Erythroblast (primary cell): ENCODE measurements around the gene TSSK2.

Experiments used
- GATA1 ChIP-seq: IDR thresholded peaks from 2 replicates; pipeline ENCODE4 v1.6.1; 2011; ENCODE audit warnings: low read depth, mild to moderate bottlenecking, control low read depth, low read length, moderate library complexity
- POLR2A ChIP-seq: IDR thresholded peaks from 2 replicates; pipeline ENCODE4 v1.6.1; 2011; ENCODE audit warnings: mild to moderate bottlenecking, low read length

DNA sequence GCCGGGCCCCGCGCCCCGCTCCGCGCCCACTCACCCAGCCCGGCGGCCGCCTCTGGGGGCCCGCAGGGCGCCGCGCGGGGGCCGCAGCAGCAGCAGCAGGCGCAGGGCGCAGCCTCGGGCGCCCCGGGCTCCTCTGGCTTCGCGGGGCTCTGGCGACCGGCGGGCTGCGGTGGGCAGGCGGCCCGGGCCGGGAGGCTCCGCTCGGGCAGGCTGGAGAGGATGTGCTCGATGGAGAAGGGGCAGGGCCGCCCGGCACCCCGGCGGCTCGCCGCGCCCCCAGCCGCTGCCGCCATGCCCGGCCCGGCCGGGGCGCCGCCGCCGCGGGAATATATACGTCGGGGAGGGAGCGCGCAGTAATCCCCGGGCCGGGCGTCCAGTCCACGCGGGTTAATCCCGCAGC, 18.9 kb downstream of the TSSK2 start, which contains the start of gene GSC2:
- TF ChIP-seq POLR2A (no peak), GATA1 (no peak)
